HCT116 (cell line): ENCODE results near the gene CPED1.

ENCODE experiments used
- EGR1 ChIP-seq: IDR thresholded peaks from 2 replicates; pipeline ENCODE4 v1.6.1; 2012; ENCODE audit warnings: low read depth
- POLR2A ChIP-seq: IDR thresholded peaks from 2 replicates; pipeline ENCODE4 v1.7.0; 2011; ENCODE audit warnings: borderline replicate concordance; ENCODE audit not compliant: insufficient read depth, insufficient read length; ENCODE audit errors: extremely low read depth
- TF ChIP-seq, protein P1 (sequence below), 3 experiments: fragments of 200-600 bp in 1 of 3; sonication (generic) in 1 of 3; IDR thresholded peaks in 2 of 3; conservative IDR thresholded peaks in 1 of 3; 2 replicates each; pipeline ENCODE4 v1.5.1; 2012 to 2017; ENCODE audit warnings: low read depth in 2 of 3, low read length in 2 of 3, antibody characterized with exemption in 1 of 3, borderline replicate concordance in 1 of 3, control low read depth in 1 of 3, mild to moderate bottlenecking in 1 of 3, mixed read lengths in 1 of 3, mixed run types in 1 of 3, moderate library complexity in 1 of 3; ENCODE audit not compliant: insufficient read depth in 1 of 3
- TF ChIP-seq, protein P2 (sequence below): IDR thresholded peaks from 2 replicates; pipeline ENCODE4 v1.6.1; 2012

DNA sequence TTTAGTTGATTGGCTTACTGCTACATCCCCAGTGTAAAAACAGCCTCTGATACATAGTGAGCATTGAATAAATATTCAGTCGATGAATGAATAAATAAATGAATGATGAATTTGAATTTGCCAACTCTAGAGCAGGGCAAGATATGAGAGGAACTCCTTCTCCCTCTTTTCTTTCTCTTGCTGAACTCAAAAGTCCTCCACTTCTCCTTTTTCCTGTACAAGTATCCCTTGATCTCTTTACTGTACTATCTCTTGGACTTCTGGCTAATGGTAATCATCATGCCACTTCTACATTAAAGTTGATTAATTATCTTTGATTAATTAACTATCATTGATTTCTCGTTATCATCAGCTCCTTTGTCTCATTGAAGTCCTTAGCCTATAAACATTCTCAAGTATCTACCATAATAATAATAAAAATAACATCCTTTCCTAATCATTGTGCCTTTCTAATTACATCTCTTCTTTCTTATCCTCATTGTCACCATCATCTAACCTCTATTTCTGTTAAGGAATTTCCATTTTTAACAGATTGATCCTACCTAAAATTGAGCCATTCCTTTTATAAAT is 10.6 kb downstream of the CPED1 start:
- TF ChIP-seq, protein P1, sequence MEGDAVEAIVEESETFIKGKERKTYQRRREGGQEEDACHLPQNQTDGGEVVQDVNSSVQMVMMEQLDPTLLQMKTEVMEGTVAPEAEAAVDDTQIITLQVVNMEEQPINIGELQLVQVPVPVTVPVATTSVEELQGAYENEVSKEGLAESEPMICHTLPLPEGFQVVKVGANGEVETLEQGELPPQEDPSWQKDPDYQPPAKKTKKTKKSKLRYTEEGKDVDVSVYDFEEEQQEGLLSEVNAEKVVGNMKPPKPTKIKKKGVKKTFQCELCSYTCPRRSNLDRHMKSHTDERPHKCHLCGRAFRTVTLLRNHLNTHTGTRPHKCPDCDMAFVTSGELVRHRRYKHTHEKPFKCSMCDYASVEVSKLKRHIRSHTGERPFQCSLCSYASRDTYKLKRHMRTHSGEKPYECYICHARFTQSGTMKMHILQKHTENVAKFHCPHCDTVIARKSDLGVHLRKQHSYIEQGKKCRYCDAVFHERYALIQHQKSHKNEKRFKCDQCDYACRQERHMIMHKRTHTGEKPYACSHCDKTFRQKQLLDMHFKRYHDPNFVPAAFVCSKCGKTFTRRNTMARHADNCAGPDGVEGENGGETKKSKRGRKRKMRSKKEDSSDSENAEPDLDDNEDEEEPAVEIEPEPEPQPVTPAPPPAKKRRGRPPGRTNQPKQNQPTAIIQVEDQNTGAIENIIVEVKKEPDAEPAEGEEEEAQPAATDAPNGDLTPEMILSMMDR (IDR thresholded peaks at IDR 0.05 in 2 of 3, conservative IDR thresholded peaks at IDR 0.05 in 1 of 3; ENCODE audit: borderline replicate concordance in 1 of 3, insufficient read depth in 1 of 3, low read depth in 2 of 3, low read length in 2 of 3), result no peak
- TF ChIP-seq, protein P2, sequence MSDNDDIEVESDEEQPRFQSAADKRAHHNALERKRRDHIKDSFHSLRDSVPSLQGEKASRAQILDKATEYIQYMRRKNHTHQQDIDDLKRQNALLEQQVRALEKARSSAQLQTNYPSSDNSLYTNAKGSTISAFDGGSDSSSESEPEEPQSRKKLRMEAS, result no peak
- TF ChIP-seq EGR1, result no peak
- TF ChIP-seq POLR2A, result no peak
